OCI-LY7 (cell line): ENCODE measurements around the gene NDUFB4. TPM values are rescaled to one million over a fixed set of nuclear protein-coding genes. Genes with fewer than 3 reads are reported as not detected.

Source experiments
- BruUV-seq: library from RNA; stranded (reverse); fragments of 400-500 nt; replicated peaks from 2 replicates; lab custom pipeline; 2021; lab: Mats Ljungman, UMichigan
- CTCF ChIA-PET: fragments of 300-600 bp; sonication (Branson Sonifier 250); formaldehyde crosslinking; loops from one replicate; lab custom pipeline; 2022; ENCODE audit warnings: antibody characterized with exemption; ENCODE audit not compliant: unreplicated experiment; lab: Charles Lee
- POLR2A ChIA-PET: fragments of 300-600 bp; sonication (Branson Sonifier 250); formaldehyde crosslinking; loops from one replicate; lab custom pipeline; 2022; ENCODE audit warnings: antibody characterized with exemption; lab: Charles Lee
- DNase-seq: peaks from one replicate; pipeline ENCODE4 v3.0.0-alpha.2; 2015; ENCODE audit warnings: low spot score
- H2AFZ ChIP-seq: fragments of 200-600 bp; sonication (generic), shearing (Covaris generic); 2 replicates; pipeline ENCODE4 v1.6.1; 2014; ENCODE audit warnings: mild to moderate bottlenecking, antibody characterized with exemption, low read length, moderate library complexity
- H3K27ac ChIP-seq: fragments of 200-600 bp; sonication (generic); 2 replicates; pipeline ENCODE4 v1.5.1; 2014; ENCODE audit warnings: mixed run types, low read depth, mild to moderate bottlenecking, moderate library complexity, low read length, inconsistent platforms; ENCODE audit not compliant: poor library complexity, severe bottlenecking
- H3K36me3 ChIP-seq: fragments of 200-600 bp; sonication (generic); 2 replicates; pipeline ENCODE4 v1.6.1; 2014; ENCODE audit warnings: mild to moderate bottlenecking, antibody characterized with exemption, low read length, moderate library complexity, mixed read lengths; ENCODE audit not compliant: insufficient read depth
- H3K4me1 ChIP-seq: fragments of 200-600 bp; sonication (generic); 2 replicates; pipeline ENCODE4 v1.5.1; 2014; ENCODE audit warnings: mild to moderate bottlenecking, low read length; ENCODE audit not compliant: insufficient read depth, poor library complexity, severe bottlenecking
- H3K4me2 ChIP-seq: fragments of 200-600 bp; sonication (generic); 2 replicates; pipeline ENCODE4 v1.6.1; 2014; ENCODE audit warnings: mild to moderate bottlenecking, low read length
- H3K4me3 ChIP-seq: fragments of 200-600 bp; sonication (generic); 2 replicates; pipeline ENCODE4 v1.5.1; 2014; ENCODE audit warnings: mild to moderate bottlenecking, low read depth, low read length; ENCODE audit not compliant: poor library complexity, severe bottlenecking
- H3K79me2 ChIP-seq: fragments of 200-600 bp; sonication (generic); 2 replicates; pipeline ENCODE4 v1.6.1; 2016; ENCODE audit warnings: low read depth, mild to moderate bottlenecking, low read length, moderate library complexity, mixed read lengths; ENCODE audit not compliant: insufficient read depth
- H3K9me2 ChIP-seq: fragments of 200-600 bp; sonication (generic); 2 replicates; pipeline ENCODE4 v1.6.1; 2016; ENCODE audit warnings: mild to moderate bottlenecking, low read length, mixed read lengths; ENCODE audit not compliant: insufficient read depth
- H3K9me3 ChIP-seq: fragments of 200-600 bp; sonication (generic); 2 replicates; pipeline ENCODE4 v1.6.1; 2014; ENCODE audit warnings: mild to moderate bottlenecking, mixed run types, low read length, mixed read lengths
- H4K20me1 ChIP-seq: fragments of 200-600 bp; sonication (generic); 2 replicates; pipeline ENCODE4 v1.6.1; 2014; ENCODE audit warnings: mild to moderate bottlenecking, antibody characterized with exemption, low read length, moderate library complexity, mixed read lengths; ENCODE audit not compliant: insufficient read depth
- CTCF ChIP-seq: fragments of 200-600 bp; sonication (generic); conservative IDR thresholded peaks from 2 replicates; pipeline ENCODE4 v1.5.1; 2014; ENCODE audit warnings: mild to moderate bottlenecking, antibody characterized with exemption, low read length, moderate library complexity, mixed read lengths
- EZH2phosphoT487 ChIP-seq: fragments of 200-600 bp; sonication (generic); IDR thresholded peaks from 2 replicates; pipeline ENCODE4 v1.6.1; 2018; ENCODE audit warnings: low read depth, borderline replicate concordance, mild to moderate bottlenecking, mixed run types, antibody characterized with exemption, low read length, moderate library complexity, mixed read lengths
- intact Hi-C: fragments of 100-400 bp; cut with micrococcal nuclease; formaldehyde crosslinking; loops from one replicate; pipeline ENCODE4 v1.10.0; 2022; ENCODE audit not compliant: unreplicated experiment
- total RNA-seq, 2 experiments: library from RNA; depleted of rRNA in 1 of 2; stranded (reverse); fragments of >200 nt in 1 of 2; shearing (Covaris generic) in 1 of 2; gene quantifications; 2 replicates each; pipeline ENCODE4 v1.2.3, GENCODE V29; 2014 to 2022

The NDUFB4 gene
- total RNA-seq, 2 experiments from 2014 or later = 130 to 145 TPM

GRCh38 chr3:120567370-120568201 lies 28.6 kb upstream of the NDUFB4 start:
- H3K4me3 ChIP-seq = peak overlapping the region; percentile 31
- BruUV-seq = no TSS peak
- H3K27ac ChIP-seq = no peak overlapping the region
- no peaks in the 10 kb centered on the region for H3K4me1 ChIP-seq
- ChIA-PET CTCF (interaction anchor here (0.5 to 1.7 kb wide), 6 partner anchors 9 to 149 kb away, joined by 3 to 7 read pairs (median 3); partner anchors contain the start of gene NDUFB4), POLR2A (interaction anchor here (0.5 to 2.3 kb wide), 6 partner anchors 9 to 219 kb away, joined by 3 to 12 read pairs (median 4); partner anchors contain the start of genes LRRC58 and NDUFB4)
- intact Hi-C loops = no loop called here
- no peaks in the 10 kb centered on the region for H4K20me1 ChIP-seq
- H3K79me2 ChIP-seq = no peaks in the 10 kb centered on the region
- peak; percentile 48 for DNase-seq
- TF ChIP-seq CTCF = peak; percentile 73
- no peak for TF ChIP-seq EZH2phosphoT487
- no peaks in the 10 kb centered on the region for H3K9me2 ChIP-seq
- H2AFZ ChIP-seq = peak overlapping the region; percentile 75
- H3K36me3 ChIP-seq = no peaks in the 10 kb centered on the region
- H3K9me3 ChIP-seq = no peaks in the 10 kb centered on the region
- peak overlapping the region; percentile 45 for H3K4me2 ChIP-seq

- no peak overlapping the region for H3K4me3 ChIP-seq
Measured at GRCh38 chr3:120568202-120568531, 28.0 kb upstream of the NDUFB4 start.

More at GRCh38 chr3:120568202-120568531, 28.0 kb upstream of the NDUFB4 start:
- intact Hi-C loops = no loop called here
- no TSS peak for BruUV-seq
- no peak overlapping the region for H3K27ac ChIP-seq
- TF ChIP-seq EZH2phosphoT487 (no peak), CTCF (no peak)
- H3K9me3 ChIP-seq = no peaks in the 10 kb centered on the region
- H3K9me2 ChIP-seq = no peaks in the 10 kb centered on the region
- no peak overlapping the region for H3K4me2 ChIP-seq
- no peaks in the 10 kb centered on the region for H3K36me3 ChIP-seq
- CTCF ChIA-PET = interaction anchor here (1.0 to 1.7 kb wide), 4 partner anchors 9 to 150 kb away, joined by 3 to 7 read pairs (median 4); partner anchors contain the start of gene NDUFB4
- no peaks in the 10 kb centered on the region for H3K4me1 ChIP-seq
- DNase-seq = no peak
- POLR2A ChIA-PET = interaction anchor here (1.6 to 2.3 kb wide), 3 partner anchors 10 to 219 kb away, joined by 5 to 12 read pairs (median 7); partner anchors contain the start of genes LRRC58 and NDUFB4
- H3K79me2 ChIP-seq = no peaks in the 10 kb centered on the region
- no peak overlapping the region for H2AFZ ChIP-seq
- no peaks in the 10 kb centered on the region for H4K20me1 ChIP-seq
